ENCODE data around the gene BMP10.

BMP10 gene

GRCh38 chr2:68837164-68837860, 33.9 kb downstream of the BMP10 start:
- Mint-ChIP-seq H3K4me3 (no peak overlapping the region), H3K9me3 (no peaks in the 10 kb centered on the region)
- ATAC-seq (replicated peaks): peak; percentile 71

GRCh38 chr2:68835621-68836020, 35.6 kb downstream of the BMP10 start:
- no peak overlapping the region for H3K27ac Mint-ChIP-seq
- ATAC-seq (replicated peaks): no peak
- H3K27me3 Mint-ChIP-seq: no peaks in the 10 kb centered on the region
- DNase-seq: no peak
- no peak overlapping the region for H3K4me3 Mint-ChIP-seq
- no peaks in the 10 kb centered on the region for H3K9me3 Mint-ChIP-seq
- no peaks in the 10 kb centered on the region for H3K36me3 Mint-ChIP-seq (ENCODE audit: insufficient read depth)
- H3K4me1 Mint-ChIP-seq (ENCODE audit: low read depth in 2 of 2): peaks cover 23 to 26% of the 10 kb centered on the region in 2 donors

More at GRCh38 chr2:68837164-68837860, 33.9 kb downstream of the BMP10 start:
- H3K27ac Mint-ChIP-seq: no peak overlapping the region
- H3K27me3 Mint-ChIP-seq: no peaks in the 10 kb centered on the region
- DNase-seq: peak; percentile 46 to 54 (median 47)
- H3K4me1 Mint-ChIP-seq (ENCODE audit: low read depth in 2 of 2): peaks cover 6 to 10% of the 10 kb centered on the region in 2 donors
- H3K36me3 Mint-ChIP-seq (ENCODE audit: insufficient read depth): no peaks in the 10 kb centered on the region

- DNase-seq (no peak), ATAC-seq (replicated peaks) (no peak)
- Mint-ChIP-seq H3K36me3 (ENCODE audit: insufficient read depth) (no peaks in the 10 kb centered on the region), H3K4me3 (no peak overlapping the region), H3K4me1 (ENCODE audit: low read depth in 2 of 2) (peaks cover 30% of the 10 kb centered on the region in 2 donors), H3K27ac (peak overlapping the region in 1 of 2 donors; percentile 7), H3K27me3 (no peaks in the 10 kb centered on the region), H3K9me3 (no peaks in the 10 kb centered on the region)
Observed at GRCh38 chr2:68834737-68835376, 36.3 kb downstream of the BMP10 start.

GRCh38 chr2:68833162-68833561, 38.0 kb downstream of the BMP10 start:
- Mint-ChIP-seq H3K27ac (peak overlapping the region in 1 of 2 donors; percentile 93), H3K27me3 (no peaks in the 10 kb centered on the region), H3K4me3 (no peak overlapping the region), H3K9me3 (no peaks in the 10 kb centered on the region), H3K4me1 (ENCODE audit: low read depth in 2 of 2) (peaks cover 45 to 47% of the 10 kb centered on the region in 2 donors), H3K36me3 (ENCODE audit: insufficient read depth) (peaks cover 7% of the 10 kb centered on the region)
- ATAC-seq (replicated peaks) (no peak), DNase-seq (no peak)

- Mint-ChIP-seq H3K36me3 (ENCODE audit: insufficient read depth) (peaks cover 7% of the 10 kb centered on the region), H3K9me3 (no peaks in the 10 kb centered on the region), H3K4me1 (ENCODE audit: low read depth in 2 of 2) (peaks cover 46 to 53% of the 10 kb centered on the region in 2 donors), H3K27ac (peak overlapping the region; percentile 86 to 93), H3K27me3 (no peaks in the 10 kb centered on the region), H3K4me3 (peak overlapping the region; percentile 68 to 69)
- DNase-seq (peak; percentile 10 to 20 (median 16)), ATAC-seq (replicated peaks) (peak; percentile 55)
Observed at GRCh38 chr2:68832233-68832869, 38.8 kb downstream of the BMP10 start.

- Mint-ChIP-seq H3K4me1 (ENCODE audit: low read depth in 2 of 2) (peaks cover 43 to 53% of the 10 kb centered on the region in 2 donors), H3K9me3 (no peaks in the 10 kb centered on the region), H3K27me3 (no peaks in the 10 kb centered on the region), H3K27ac (peak overlapping the region; percentile 86 to 93), H3K4me3 (peak overlapping the region; percentile 68 to 69), H3K36me3 (ENCODE audit: insufficient read depth) (peaks cover 10% of the 10 kb centered on the region)
- no peak for ATAC-seq (replicated peaks)
- no peak for DNase-seq
Observed at GRCh38 chr2:68831686-68832232, 39.4 kb downstream of the BMP10 start.

- peaks cover 50 to 59% of the 10 kb centered on the region in 2 donors for H3K4me1 Mint-ChIP-seq (ENCODE audit: low read depth in 2 of 2)
- H3K27ac Mint-ChIP-seq: peak overlapping the region; percentile 92 to 93
- H3K27me3 Mint-ChIP-seq: no peaks in the 10 kb centered on the region
- peaks cover 30% of the 10 kb centered on the region for H3K36me3 Mint-ChIP-seq (ENCODE audit: insufficient read depth)
- no peaks in the 10 kb centered on the region for H3K9me3 Mint-ChIP-seq
- H3K4me3 Mint-ChIP-seq: peak overlapping the region; percentile 70 to 76
- ATAC-seq (replicated peaks): peak; percentile 53
- peak in 1 of 3 experiments; percentile 8 for DNase-seq
Observed at GRCh38 chr2:68829749-68830148, 41.4 kb downstream of the BMP10 start.

GRCh38 chr2:68828887-68829708, 42.1 kb downstream of the BMP10 start:
- peak overlapping the region; percentile 70 to 76 for H3K4me3 Mint-ChIP-seq
- ATAC-seq (replicated peaks): peak; percentile 79
- no peaks in the 10 kb centered on the region for H3K27me3 Mint-ChIP-seq
- H3K9me3 Mint-ChIP-seq: no peaks in the 10 kb centered on the region
- peak; percentile 51 to 63 (median 61) for DNase-seq
- H3K36me3 Mint-ChIP-seq (ENCODE audit: insufficient read depth): peaks cover 37% of the 10 kb centered on the region
- peak overlapping the region; percentile 92 to 93 for H3K27ac Mint-ChIP-seq
- peaks cover 53 to 59% of the 10 kb centered on the region in 2 donors for H3K4me1 Mint-ChIP-seq (ENCODE audit: low read depth in 2 of 2)

- no peak for DNase-seq
- Mint-ChIP-seq H3K36me3 (ENCODE audit: insufficient read depth) (peaks cover 50% of the 10 kb centered on the region), H3K4me1 (ENCODE audit: low read depth in 2 of 2) (peaks cover 57 to 59% of the 10 kb centered on the region in 2 donors), H3K9me3 (no peaks in the 10 kb centered on the region), H3K27me3 (no peaks in the 10 kb centered on the region), H3K4me3 (no peak overlapping the region), H3K27ac (peak overlapping the region; percentile 92 to 93)
- no peak for ATAC-seq (replicated peaks)
Observed at GRCh38 chr2:68827666-68828065, 43.5 kb downstream of the BMP10 start.

GRCh38 chr2:68825866-68826265, 45.3 kb downstream of the BMP10 start:
- DNase-seq: no peak

GRCh38 chr2:68824831-68825230, 46.4 kb downstream of the BMP10 start:
- Mint-ChIP-seq H3K27me3 (no peaks in the 10 kb centered on the region), H3K36me3 (ENCODE audit: insufficient read depth) (peaks cover 76% of the 10 kb centered on the region), H3K4me1 (ENCODE audit: low read depth in 2 of 2) (peaks cover 38 to 40% of the 10 kb centered on the region in 2 donors), H3K4me3 (no peak overlapping the region), H3K9me3 (no peaks in the 10 kb centered on the region), H3K27ac (peak overlapping the region; percentile 92 to 94)
- ATAC-seq (replicated peaks) (no peak), DNase-seq (no peak)

More at GRCh38 chr2:68825866-68826265, 45.3 kb downstream of the BMP10 start:
- H3K9me3 Mint-ChIP-seq: no peaks in the 10 kb centered on the region
- ATAC-seq (replicated peaks): no peak
- no peak overlapping the region for H3K4me3 Mint-ChIP-seq
- H3K27me3 Mint-ChIP-seq: no peaks in the 10 kb centered on the region
- peak overlapping the region; percentile 92 to 94 for H3K27ac Mint-ChIP-seq
- H3K36me3 Mint-ChIP-seq (ENCODE audit: insufficient read depth): peaks cover 68% of the 10 kb centered on the region
- peaks cover 44 to 46% of the 10 kb centered on the region in 2 donors for H3K4me1 Mint-ChIP-seq (ENCODE audit: low read depth in 2 of 2)

- Mint-ChIP-seq H3K27ac (peak overlapping the region; percentile 92 to 94), H3K4me3 (no peak overlapping the region), H3K27me3 (no peaks in the 10 kb centered on the region), H3K9me3 (no peaks in the 10 kb centered on the region), H3K36me3 (ENCODE audit: insufficient read depth) (peaks cover 95% of the 10 kb centered on the region), H3K4me1 (ENCODE audit: low read depth in 2 of 2) (peaks cover 22 to 30% of the 10 kb centered on the region in 2 donors)
- DNase-seq (no peak), ATAC-seq (replicated peaks) (no peak)
Observed at GRCh38 chr2:68822207-68822872, 48.9 kb downstream of the BMP10 start.

Measured in effector memory CD8-positive, alpha-beta T cell (primary cell).